WTC11 (cell line): ENCODE data around the gene ANKRD11. TPM values are rescaled to one million over a fixed set of nuclear protein-coding genes. Genes with fewer than 3 reads are reported as not detected.

ENCODE experiments used
- ATAC-seq: fragments of 200-7000 bp; cut with Tn5 transposase; 2 replicates; pipeline ENCODE4 v1.10.0; 2021; ENCODE audit warnings: mild to moderate bottlenecking, moderate library complexity
- CTCF ChIA-PET: fragments of 300-600 bp; sonication (Branson Sonifier 250); formaldehyde crosslinking; loops from one replicate; lab custom pipeline; 2021; ENCODE audit warnings: antibody characterized with exemption; lab: Charles Lee
- POLR2A ChIA-PET: fragments of 350-600 bp; sonication (Branson Sonifier 250); formaldehyde crosslinking; loops from one replicate; lab custom pipeline; 2021; ENCODE audit warnings: antibody characterized with exemption; lab: Charles Lee
- DNase-seq: peaks from one replicate; pipeline ENCODE4 v3.0.0; 2021; ENCODE audit warnings: low spot score
- H3K27ac Mint-ChIP-seq: 2 replicates; pipeline ENCODE4 v1.8.0; 2021; ENCODE audit warnings: mixed read lengths
- H3K27me3 Mint-ChIP-seq: 2 replicates; pipeline ENCODE4 v1.8.0; 2021; ENCODE audit warnings: low read depth, mild to moderate bottlenecking, moderate library complexity, mixed read lengths
- H3K36me3 Mint-ChIP-seq: 2 replicates; pipeline ENCODE4 v1.8.0; 2021; ENCODE audit warnings: mixed read lengths
- H3K4me1 Mint-ChIP-seq: 2 replicates; pipeline ENCODE4 v1.8.0; 2022; ENCODE audit warnings: mixed read lengths
- H3K4me3 Mint-ChIP-seq: 2 replicates; pipeline ENCODE4 v1.8.0; 2021; ENCODE audit warnings: mild to moderate bottlenecking, moderate library complexity, mixed read lengths
- H3K9me3 Mint-ChIP-seq: 2 replicates; pipeline ENCODE4 v1.8.0; 2021; ENCODE audit warnings: mixed read lengths
- ATF1 ChIP-seq: sonication (generic); formaldehyde crosslinking; IDR thresholded peaks from 2 replicates; pipeline ENCODE4 v1.8.1; 2023; ENCODE audit warnings: mild to moderate bottlenecking, moderate library complexity, missing genetic modification reagents
- CREM ChIP-seq: sonication (generic); formaldehyde crosslinking; IDR thresholded peaks from 2 replicates; pipeline ENCODE4 v1.8.1; 2022; ENCODE audit warnings: mild to moderate bottlenecking, missing genetic modification reagents, moderate library complexity
- E2F1 ChIP-seq: sonication (generic); formaldehyde crosslinking; IDR thresholded peaks from 2 replicates; pipeline ENCODE4 v1.8.0; 2022; ENCODE audit warnings: mild to moderate bottlenecking, missing genetic modification reagents
- E2F5 ChIP-seq: sonication (generic); formaldehyde crosslinking; IDR thresholded peaks from 2 replicates; pipeline ENCODE4 v1.8.1; 2022; ENCODE audit warnings: mild to moderate bottlenecking, moderate library complexity, missing genetic modification reagents
- ELF4 ChIP-seq: sonication (generic); formaldehyde crosslinking; IDR thresholded peaks from 2 replicates; pipeline ENCODE4 v1.8.1; 2022; ENCODE audit warnings: low read depth, mild to moderate bottlenecking, moderate library complexity, missing genetic modification reagents
- EMX1 ChIP-seq: fragments of 250-450 bp; sonication (Bioruptor Pico); IDR thresholded peaks from 2 replicates; pipeline ENCODE4 v1.8.0; 2021; ENCODE audit warnings: mild to moderate bottlenecking
- ERG ChIP-seq: fragments of 250-450 bp; sonication (Bioruptor Pico); IDR thresholded peaks from 2 replicates; pipeline ENCODE4 v1.8.0; 2021; ENCODE audit warnings: mild to moderate bottlenecking
- ESRRA ChIP-seq: sonication (generic); formaldehyde crosslinking; IDR thresholded peaks from 2 replicates; pipeline ENCODE4 v1.8.1; 2022; ENCODE audit warnings: mild to moderate bottlenecking, missing genetic modification reagents, borderline replicate concordance
- FOXJ3 ChIP-seq: sonication (generic); formaldehyde crosslinking; IDR thresholded peaks from 2 replicates; pipeline ENCODE4 v1.9.0; 2021; ENCODE audit warnings: missing genetic modification reagents, mild to moderate bottlenecking, borderline replicate concordance
- FOXP1 ChIP-seq: sonication (generic); formaldehyde crosslinking; IDR thresholded peaks from 2 replicates; pipeline ENCODE4 v1.8.0; 2022; ENCODE audit warnings: missing genetic modification reagents, mild to moderate bottlenecking, moderate library complexity, borderline replicate concordance
- IRF2 ChIP-seq: sonication (generic); formaldehyde crosslinking; IDR thresholded peaks from 2 replicates; pipeline ENCODE4 v1.8.0; 2022; ENCODE audit warnings: low read depth, missing genetic modification reagents, borderline replicate concordance
- JUN ChIP-seq: sonication (generic); formaldehyde crosslinking; IDR thresholded peaks from 2 replicates; pipeline ENCODE4 v1.8.0; 2023; ENCODE audit warnings: mild to moderate bottlenecking, missing genetic modification reagents
- KAT7 ChIP-seq: sonication (generic); formaldehyde crosslinking; IDR thresholded peaks from 2 replicates; pipeline ENCODE4 v1.8.1; 2023; ENCODE audit warnings: missing genetic modification reagents, mild to moderate bottlenecking, borderline replicate concordance
- MAX ChIP-seq: sonication (generic); formaldehyde crosslinking; IDR thresholded peaks from 2 replicates; pipeline ENCODE4 v1.8.0; 2022; ENCODE audit warnings: mild to moderate bottlenecking, missing genetic modification reagents
- MYBL2 ChIP-seq: sonication (generic); formaldehyde crosslinking; IDR thresholded peaks from 2 replicates; pipeline ENCODE4 v1.8.1; 2023; ENCODE audit warnings: mild to moderate bottlenecking, moderate library complexity, missing genetic modification reagents
- RORB ChIP-seq: fragments of 250-450 bp; sonication (Bioruptor Pico); IDR thresholded peaks from 2 replicates; pipeline ENCODE4 v1.9.0; 2021; ENCODE audit warnings: mild to moderate bottlenecking
- SMAD4 ChIP-seq: sonication (generic); formaldehyde crosslinking; IDR thresholded peaks from 2 replicates; pipeline ENCODE4 v1.8.0; 2022; ENCODE audit warnings: mild to moderate bottlenecking, missing genetic modification reagents
- SP1 ChIP-seq: sonication (generic); formaldehyde crosslinking; conservative IDR thresholded peaks from 2 replicates; pipeline ENCODE4 v1.8.1; 2022; ENCODE audit warnings: missing genetic modification reagents
- TEAD1 ChIP-seq: sonication (generic); formaldehyde crosslinking; IDR thresholded peaks from 2 replicates; pipeline ENCODE4 v1.8.0; 2022; ENCODE audit warnings: mild to moderate bottlenecking, missing genetic modification reagents
- ZNF138 ChIP-seq: sonication (generic); formaldehyde crosslinking; conservative IDR thresholded peaks from 2 replicates; pipeline ENCODE4 v1.8.1; 2022; ENCODE audit warnings: mild to moderate bottlenecking, moderate library complexity, missing genetic modification reagents
- ZNF416 ChIP-seq: fragments of 250-450 bp; sonication (Bioruptor Pico); IDR thresholded peaks from 2 replicates; pipeline ENCODE4 v1.9.0; 2021; ENCODE audit warnings: mild to moderate bottlenecking, inconsistent platforms
- ZNF671 ChIP-seq: fragments of 250-450 bp; sonication (Bioruptor Pico); IDR thresholded peaks from 2 replicates; pipeline ENCODE4 v1.8.0; 2021; ENCODE audit warnings: mild to moderate bottlenecking
- total RNA-seq: library from RNA; stranded (reverse); gene quantifications from 3 replicates; pipeline ENCODE4 v1.2.3, GENCODE V29; 2021
- TF ChIP-seq, protein P1 (sequence below): sonication (generic); formaldehyde crosslinking; IDR thresholded peaks from 2 replicates; pipeline ENCODE4 v1.8.1; 2023; ENCODE audit warnings: mild to moderate bottlenecking, missing genetic modification reagents
- TF ChIP-seq, protein P2 (sequence below): sonication (generic); formaldehyde crosslinking; IDR thresholded peaks from 2 replicates; pipeline ENCODE4 v1.8.1; 2023; ENCODE audit warnings: mild to moderate bottlenecking, missing genetic modification reagents, moderate library complexity
- TF ChIP-seq, protein P3 (sequence below): sonication (generic); formaldehyde crosslinking; IDR thresholded peaks from 2 replicates; pipeline ENCODE4 v1.8.1; 2022; ENCODE audit warnings: low read depth, mild to moderate bottlenecking, moderate library complexity, missing genetic modification reagents, borderline replicate concordance

The ANKRD11 gene
- total RNA-seq, 1 experiment from 2014 or later: 184 TPM

DNA sequence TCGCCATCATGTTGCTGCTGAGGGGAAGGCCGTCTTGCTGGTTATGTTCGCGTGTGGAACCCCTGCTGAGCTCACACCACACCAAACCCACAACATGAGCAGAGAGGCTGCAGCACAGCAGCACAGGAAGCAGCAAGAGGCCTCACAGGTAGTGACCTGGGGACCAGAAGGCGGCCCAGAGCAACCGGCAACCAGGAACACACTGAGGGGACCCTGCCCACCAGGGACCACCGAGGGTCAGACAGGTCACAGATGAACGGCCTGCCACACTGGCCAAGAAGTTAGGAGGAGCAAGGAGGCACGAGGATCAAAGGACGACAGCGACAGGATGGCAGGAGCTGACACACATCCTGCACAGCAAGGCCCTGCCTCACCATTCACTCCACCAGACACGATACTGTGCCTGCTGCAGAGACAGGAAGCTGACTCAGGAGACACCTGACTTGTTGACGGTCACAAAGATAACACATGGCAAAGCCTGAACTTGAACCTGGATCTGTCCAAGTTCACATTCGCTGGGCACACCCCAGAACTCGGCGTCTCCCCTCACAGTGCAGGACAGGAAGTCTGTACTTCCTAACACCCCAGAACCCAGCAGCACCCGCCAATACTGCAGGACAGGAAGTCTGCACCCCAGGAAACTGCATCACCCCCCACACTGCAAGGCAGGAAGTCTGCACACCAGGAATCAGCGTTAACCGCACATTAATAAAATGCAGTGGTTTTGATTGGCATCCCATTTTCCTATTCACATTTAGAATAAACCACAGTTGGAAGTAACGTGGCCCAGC lies 174.4 kb downstream of the ANKRD11 start:
- DNase-seq (no peak), ATAC-seq (no peak)
- CTCF ChIA-PET: interaction anchor here (1.0 to 2.2 kb wide), 4 partner anchors 7 to 59 kb away, joined by 4 to 16 read pairs (median 8); no protein-coding TSS in a partner anchor
- POLR2A ChIA-PET: no interaction called here
- no peak overlapping the region for H3K4me3 Mint-ChIP-seq
- H3K9me3 Mint-ChIP-seq: no peaks in the 10 kb centered on the region
- peak overlapping the region; percentile 76 for H3K27ac Mint-ChIP-seq
- TF ChIP-seq ESRRA (CRISPR knock-in tag) (no peak), ZNF416 (CRISPR knock-in tag) (no peak), MYBL2 (CRISPR knock-in tag) (no peak), E2F5 (CRISPR knock-in tag) (no peak), ZNF138 (CRISPR knock-in tag) (no peak), MAX (CRISPR knock-in tag) (no peak), EMX1 (CRISPR knock-in tag) (no peak), CREM (no peak), FOXJ3 (CRISPR knock-in tag) (no peak), E2F1 (CRISPR knock-in tag) (no peak), RORB (CRISPR knock-in tag) (no peak), ATF1 (CRISPR knock-in tag) (no peak)
- TF ChIP-seq, protein P1, sequence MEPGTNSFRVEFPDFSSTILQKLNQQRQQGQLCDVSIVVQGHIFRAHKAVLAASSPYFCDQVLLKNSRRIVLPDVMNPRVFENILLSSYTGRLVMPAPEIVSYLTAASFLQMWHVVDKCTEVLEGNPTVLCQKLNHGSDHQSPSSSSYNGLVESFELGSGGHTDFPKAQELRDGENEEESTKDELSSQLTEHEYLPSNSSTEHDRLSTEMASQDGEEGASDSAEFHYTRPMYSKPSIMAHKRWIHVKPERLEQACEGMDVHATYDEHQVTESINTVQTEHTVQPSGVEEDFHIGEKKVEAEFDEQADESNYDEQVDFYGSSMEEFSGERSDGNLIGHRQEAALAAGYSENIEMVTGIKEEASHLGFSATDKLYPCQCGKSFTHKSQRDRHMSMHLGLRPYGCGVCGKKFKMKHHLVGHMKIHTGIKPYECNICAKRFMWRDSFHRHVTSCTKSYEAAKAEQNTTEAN (CRISPR knock-in tag): no peak
- H3K36me3 Mint-ChIP-seq: peaks cover 7% of the 10 kb centered on the region; the same call in 1 of the 2 replicates
- H3K27me3 Mint-ChIP-seq: no peaks in the 10 kb centered on the region
- H3K4me1 Mint-ChIP-seq: peaks cover 62% of the 10 kb centered on the region

- CTCF ChIA-PET: interaction anchor here (2.2 kb wide), 2 partner anchors 22 to 59 kb away, joined by 7 to 16 read pairs; no protein-coding TSS in a partner anchor
- TF ChIP-seq, protein P2, sequence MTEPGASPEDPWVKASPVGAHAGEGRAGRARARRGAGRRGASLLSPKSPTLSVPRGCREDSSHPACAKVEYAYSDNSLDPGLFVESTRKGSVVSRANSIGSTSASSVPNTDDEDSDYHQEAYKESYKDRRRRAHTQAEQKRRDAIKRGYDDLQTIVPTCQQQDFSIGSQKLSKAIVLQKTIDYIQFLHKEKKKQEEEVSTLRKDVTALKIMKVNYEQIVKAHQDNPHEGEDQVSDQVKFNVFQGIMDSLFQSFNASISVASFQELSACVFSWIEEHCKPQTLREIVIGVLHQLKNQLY (CRISPR knock-in tag): no peak
- TF ChIP-seq ZNF671 (CRISPR knock-in tag) (no peak), ZNF138 (CRISPR knock-in tag) (no peak), TEAD1 (CRISPR knock-in tag) (no peak), FOXJ3 (CRISPR knock-in tag) (no peak), ERG (no peak), SP1 (no peak), EMX1 (CRISPR knock-in tag) (no peak), KAT7 (no peak), ELF4 (no peak), IRF2 (CRISPR knock-in tag) (no peak), SMAD4 (CRISPR knock-in tag) (no peak), E2F1 (CRISPR knock-in tag) (no peak), FOXP1 (CRISPR knock-in tag) (no peak), JUN (CRISPR knock-in tag) (no peak)
- TF ChIP-seq, protein P3, sequence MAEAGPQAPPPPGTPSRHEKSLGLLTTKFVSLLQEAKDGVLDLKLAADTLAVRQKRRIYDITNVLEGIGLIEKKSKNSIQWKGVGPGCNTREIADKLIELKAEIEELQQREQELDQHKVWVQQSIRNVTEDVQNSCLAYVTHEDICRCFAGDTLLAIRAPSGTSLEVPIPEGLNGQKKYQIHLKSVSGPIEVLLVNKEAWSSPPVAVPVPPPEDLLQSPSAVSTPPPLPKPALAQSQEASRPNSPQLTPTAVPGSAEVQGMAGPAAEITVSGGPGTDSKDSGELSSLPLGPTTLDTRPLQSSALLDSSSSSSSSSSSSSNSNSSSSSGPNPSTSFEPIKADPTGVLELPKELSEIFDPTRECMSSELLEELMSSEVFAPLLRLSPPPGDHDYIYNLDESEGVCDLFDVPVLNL: no peak
- no peak overlapping the region for H3K4me3 Mint-ChIP-seq
- POLR2A ChIA-PET: no interaction called here
- peaks cover 7% of the 10 kb centered on the region for H3K36me3 Mint-ChIP-seq
- H3K27ac Mint-ChIP-seq: peak overlapping the region; percentile 76; the same call in 1 of the 2 replicates
- no peaks in the 10 kb centered on the region for H3K27me3 Mint-ChIP-seq
- ATAC-seq: no peak
- DNase-seq: no peak
- H3K4me1 Mint-ChIP-seq: peaks cover 55% of the 10 kb centered on the region
- H3K9me3 Mint-ChIP-seq: no peaks in the 10 kb centered on the region
Measured at GRCh38 chr16:89315271-89315670, 175.1 kb downstream of the ANKRD11 start.
